ENCODE data around the gene NDNF. TPM values are rescaled to one million over a fixed set of nuclear protein-coding genes. Genes with fewer than 3 reads are reported as not detected.
A peak's percentile ranks its signal among the peaks of the same experiment; 100 is the strongest.

Gene NDNF
- total RNA-seq, 1 donor from 2014 or later, result 0.14 TPM

DNA sequence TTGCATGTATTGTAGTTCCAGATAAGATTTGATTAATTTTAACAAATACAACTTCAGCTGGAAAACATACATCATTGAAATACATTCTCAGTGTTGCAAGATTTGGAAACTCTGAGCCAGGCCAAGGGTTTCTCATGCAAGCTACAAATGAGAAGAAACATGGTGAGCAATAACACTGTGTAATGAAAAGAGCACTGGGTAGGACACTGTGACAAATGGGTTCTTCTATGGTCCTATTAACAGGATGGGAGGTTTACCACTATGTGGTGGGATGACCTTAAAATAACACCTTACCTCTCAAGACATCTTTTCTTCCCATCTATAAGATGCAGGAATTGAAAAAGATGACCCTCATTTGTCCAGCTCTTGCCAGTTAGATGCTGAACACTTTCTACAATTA, 19.6 kb upstream of the NDNF start:
- H3K9me3 Mint-ChIP-seq, result no peaks in the 10 kb centered on the region
- intact Hi-C loops (cut with micrococcal nuclease), result no loop called here
- no peaks in the 10 kb centered on the region for H3K36me3 Mint-ChIP-seq (ENCODE audit: low read depth)
- no peak overlapping the region for H3K4me3 Mint-ChIP-seq
- no peak overlapping the region for H3K27ac Mint-ChIP-seq
- peaks cover 9% of the 10 kb centered on the region for H3K27me3 Mint-ChIP-seq
- no peak for DNase-seq
- no peaks in the 10 kb centered on the region for H3K4me1 Mint-ChIP-seq

DNA sequence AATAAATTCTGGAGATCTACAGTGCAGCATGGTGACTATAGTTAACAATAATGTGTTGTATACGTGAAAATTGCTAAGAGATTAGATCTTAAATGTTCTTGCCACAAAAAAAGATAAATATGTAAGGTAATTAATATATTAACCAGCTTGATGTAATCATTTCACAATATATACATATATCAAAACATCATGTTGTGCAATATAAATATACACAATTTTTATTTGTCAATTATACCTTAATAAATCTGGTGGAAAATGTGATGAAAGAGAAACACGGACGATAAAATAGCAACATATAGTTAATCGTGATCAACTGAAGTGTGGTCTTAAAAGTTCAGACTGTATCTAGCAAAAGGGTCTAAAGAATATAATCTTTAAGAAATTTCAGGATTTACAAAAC, 16.5 kb upstream of the NDNF start:
- DNase-seq, result no peak
- Mint-ChIP-seq H3K27ac (no peak overlapping the region), H3K4me1 (peaks cover 1% of the 10 kb centered on the region), H3K4me3 (no peak overlapping the region), H3K9me3 (no peaks in the 10 kb centered on the region), H3K27me3 (peaks cover 27% of the 10 kb centered on the region), H3K36me3 (ENCODE audit: low read depth) (no peaks in the 10 kb centered on the region)
- intact Hi-C loops (cut with micrococcal nuclease), result no loop called here

DNA sequence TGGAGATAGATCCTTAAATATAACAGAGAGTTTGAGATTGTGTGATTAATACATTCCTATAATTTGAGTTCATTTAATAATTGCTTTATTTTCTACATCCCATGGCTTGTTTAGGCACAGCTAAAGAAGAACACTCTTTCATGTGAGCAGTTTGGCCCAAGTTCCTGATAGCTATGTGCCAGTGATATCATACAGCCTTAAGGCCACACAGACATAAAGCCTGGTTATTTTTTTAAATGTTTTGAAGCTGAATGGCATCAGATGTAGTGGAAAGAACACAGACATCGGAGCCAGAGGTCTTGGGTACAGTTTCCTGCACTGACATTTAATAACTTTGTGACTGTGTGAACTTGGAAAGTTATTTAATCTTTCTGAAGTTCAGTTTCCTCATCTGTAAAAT, 7.0 kb upstream of the NDNF start:
- intact Hi-C loops (cut with micrococcal nuclease), result no loop called here
- no peaks in the 10 kb centered on the region for H3K36me3 Mint-ChIP-seq (ENCODE audit: low read depth)
- H3K27ac Mint-ChIP-seq, result no peak overlapping the region
- no peak overlapping the region for H3K4me3 Mint-ChIP-seq
- peaks cover 54% of the 10 kb centered on the region for H3K27me3 Mint-ChIP-seq
- H3K9me3 Mint-ChIP-seq, result peaks cover 6% of the 10 kb centered on the region
- peaks cover 4% of the 10 kb centered on the region for H3K4me1 Mint-ChIP-seq
- DNase-seq, result no peak

DNA sequence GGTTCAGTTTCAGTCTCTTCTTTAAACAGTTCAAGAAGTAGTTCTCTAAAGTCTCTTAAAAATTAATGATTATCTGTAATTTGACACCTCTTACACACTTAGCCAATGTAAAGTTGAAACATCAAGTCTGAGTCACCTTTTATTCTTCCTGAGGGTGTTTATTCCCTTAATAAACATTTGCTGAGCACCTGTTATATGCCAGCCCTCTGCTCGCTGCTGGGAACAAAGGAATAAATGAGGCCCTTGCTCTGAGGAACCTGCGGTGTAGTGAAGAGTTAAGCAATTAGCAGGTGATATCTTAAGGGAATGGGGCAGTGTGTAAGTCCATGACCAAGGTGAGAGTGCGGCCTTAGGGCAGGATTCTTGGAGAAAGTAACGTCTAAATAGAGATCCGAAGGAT, 5.2 kb upstream of the NDNF start:
- no peak for DNase-seq
- peaks cover 10% of the 10 kb centered on the region for H3K4me1 Mint-ChIP-seq
- H3K9me3 Mint-ChIP-seq, result peaks cover 6% of the 10 kb centered on the region
- H3K4me3 Mint-ChIP-seq, result no peak overlapping the region
- H3K36me3 Mint-ChIP-seq (ENCODE audit: low read depth), result no peaks in the 10 kb centered on the region
- H3K27me3 Mint-ChIP-seq, result peaks cover 57% of the 10 kb centered on the region
- H3K27ac Mint-ChIP-seq, result no peak overlapping the region
- intact Hi-C loops (cut with micrococcal nuclease), result no loop called here

DNA sequence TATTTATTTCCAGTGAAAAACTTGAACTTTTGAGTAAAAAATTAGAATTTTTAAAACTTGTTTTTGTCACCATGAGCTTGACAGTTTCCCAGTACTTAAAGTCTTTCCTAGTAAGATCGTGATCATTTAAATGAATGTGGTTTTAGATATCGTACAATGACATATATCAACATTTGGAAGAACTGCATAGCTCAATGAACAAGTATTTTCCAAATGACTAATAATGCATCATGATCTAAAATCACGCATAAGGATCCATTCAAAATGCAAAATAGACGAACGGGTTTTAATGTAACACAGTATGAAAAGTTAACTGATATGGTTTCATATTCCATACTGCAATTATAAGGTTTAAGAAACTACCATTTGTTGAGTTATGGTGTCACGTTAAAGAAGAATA, 4.1 kb upstream of the NDNF start:
- H3K9me3 Mint-ChIP-seq, result peaks cover 3% of the 10 kb centered on the region
- H3K27ac Mint-ChIP-seq, result no peak overlapping the region
- H3K36me3 Mint-ChIP-seq (ENCODE audit: low read depth), result no peaks in the 10 kb centered on the region
- H3K4me1 Mint-ChIP-seq, result peaks cover 16% of the 10 kb centered on the region
- H3K4me3 Mint-ChIP-seq, result no peak overlapping the region
- intact Hi-C loops (cut with micrococcal nuclease), result no loop called here
- H3K27me3 Mint-ChIP-seq, result peaks cover 55% of the 10 kb centered on the region
- DNase-seq, result no peak

DNA sequence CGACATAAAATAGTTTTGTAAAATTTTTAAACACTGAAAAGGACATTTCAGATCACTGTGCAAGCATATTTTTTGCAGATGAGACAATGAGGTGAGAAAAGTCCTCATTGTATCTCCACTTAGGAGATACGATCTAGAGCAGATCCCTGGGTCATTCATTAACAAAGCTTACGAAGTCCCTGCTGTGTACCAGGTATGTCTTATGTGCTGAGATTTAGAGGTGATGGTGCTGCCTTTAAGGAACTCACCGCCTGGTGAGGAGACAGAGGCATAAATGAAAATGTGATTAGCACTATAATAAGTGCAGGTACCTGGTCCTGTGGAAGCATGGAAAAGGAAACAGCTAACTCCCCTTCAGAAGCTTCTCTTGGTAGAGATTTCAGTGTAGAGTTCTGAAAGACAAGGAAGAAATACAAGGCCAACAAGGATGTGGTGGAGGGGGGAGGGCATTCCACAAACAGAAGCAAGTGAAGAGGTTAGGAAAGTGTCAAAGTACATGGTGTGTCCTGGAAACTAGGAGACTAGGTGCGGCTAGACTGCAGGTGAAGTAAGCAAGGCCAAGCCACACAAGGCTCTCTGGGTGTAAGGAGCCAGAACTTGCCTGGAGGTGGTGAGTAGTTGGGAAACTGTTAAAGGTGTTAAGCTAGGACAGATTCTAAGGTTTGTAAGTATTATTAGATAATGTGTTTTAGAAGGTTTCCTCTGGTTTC, 1.5 kb upstream of the NDNF start:
- Mint-ChIP-seq H3K27me3 (peaks cover 66% of the 10 kb centered on the region), H3K4me1 (peaks cover 29% of the 10 kb centered on the region), H3K4me3 (no peak overlapping the region), H3K36me3 (ENCODE audit: low read depth) (no peaks in the 10 kb centered on the region), H3K9me3 (no peaks in the 10 kb centered on the region), H3K27ac (no peak overlapping the region)
- DNase-seq, result no peak
- intact Hi-C loops (cut with micrococcal nuclease), result loop anchor here (2.0 kb wide), 1 partner anchor 151 kb away; the partner anchor contains the start of gene PRDM5

DNA sequence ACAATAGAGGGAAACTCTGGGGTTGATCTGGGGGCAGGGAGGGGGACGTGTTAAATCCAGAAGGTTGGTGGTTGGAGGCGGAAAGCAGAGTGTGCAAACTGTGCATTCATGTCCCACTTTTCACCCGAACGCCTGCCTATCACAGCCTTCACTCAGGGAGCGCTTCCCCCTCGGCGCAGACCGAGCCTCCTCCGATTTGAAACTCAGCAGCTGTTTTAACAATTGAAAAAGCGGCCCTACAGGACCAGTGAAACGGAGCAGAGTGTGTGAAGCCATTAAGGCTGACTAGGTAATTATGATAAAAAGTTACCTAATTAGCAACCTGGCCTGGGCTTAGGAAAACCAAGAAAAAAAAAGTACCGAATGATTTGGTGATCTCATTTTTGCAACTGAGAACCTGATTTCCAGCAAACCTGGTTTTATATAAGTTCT, 685 bp upstream of the NDNF start:
- H3K4me1 Mint-ChIP-seq, result peaks cover 25% of the 10 kb centered on the region
- no peaks in the 10 kb centered on the region for H3K36me3 Mint-ChIP-seq (ENCODE audit: low read depth)
- no peak overlapping the region for H3K27ac Mint-ChIP-seq
- H3K9me3 Mint-ChIP-seq, result no peaks in the 10 kb centered on the region
- peak overlapping the region; percentile 84 for H3K4me3 Mint-ChIP-seq
- intact Hi-C loops (cut with micrococcal nuclease), result loop anchor here (2.0 kb wide), 1 partner anchor 150 kb away; the partner anchor contains the start of gene PRDM5
- H3K27me3 Mint-ChIP-seq, result peaks cover 70% of the 10 kb centered on the region
- DNase-seq, result no peak

DNA sequence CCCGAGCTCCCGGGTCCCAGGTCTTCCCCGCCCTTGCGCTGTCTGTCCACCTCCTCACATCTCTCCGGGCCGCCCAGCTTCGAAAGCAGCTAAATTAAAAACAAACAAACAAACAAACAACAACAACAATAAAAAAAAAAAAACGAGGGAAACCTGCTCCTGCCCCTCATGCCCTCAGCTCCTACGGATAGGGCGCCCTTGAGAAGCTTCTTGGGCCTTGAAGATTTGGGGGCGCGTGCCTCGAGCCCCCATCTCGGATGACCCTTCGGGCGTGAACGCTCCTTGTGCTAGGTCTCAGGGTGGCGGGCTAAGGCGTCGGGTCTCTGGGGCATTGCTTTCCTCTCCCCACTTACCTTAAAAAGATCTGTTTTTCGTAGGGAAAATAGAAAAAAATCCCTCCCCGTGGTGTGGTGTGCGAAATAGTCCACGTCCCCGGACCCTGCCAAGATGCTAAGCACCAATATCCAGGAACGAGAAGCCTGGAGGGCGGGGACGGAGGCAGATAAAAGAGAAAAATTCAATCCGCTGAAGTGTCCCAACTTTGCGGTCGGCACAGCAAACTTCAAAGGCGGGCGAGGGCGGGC, 603 bp downstream of the NDNF start:
- H3K36me3 Mint-ChIP-seq (ENCODE audit: low read depth), result no peaks in the 10 kb centered on the region
- peaks cover 25% of the 10 kb centered on the region for H3K4me1 Mint-ChIP-seq
- H3K27me3 Mint-ChIP-seq, result peaks cover 67% of the 10 kb centered on the region
- no peak overlapping the region for H3K27ac Mint-ChIP-seq
- DNase-seq, result no peak
- peak overlapping the region; percentile 85 for H3K4me3 Mint-ChIP-seq
- H3K9me3 Mint-ChIP-seq, result no peaks in the 10 kb centered on the region
- intact Hi-C loops (cut with micrococcal nuclease), result loop anchor here (1.0 to 2.0 kb wide), 2 partner anchors 30 to 149 kb away; partner anchors contain the start of gene PRDM5

DNA sequence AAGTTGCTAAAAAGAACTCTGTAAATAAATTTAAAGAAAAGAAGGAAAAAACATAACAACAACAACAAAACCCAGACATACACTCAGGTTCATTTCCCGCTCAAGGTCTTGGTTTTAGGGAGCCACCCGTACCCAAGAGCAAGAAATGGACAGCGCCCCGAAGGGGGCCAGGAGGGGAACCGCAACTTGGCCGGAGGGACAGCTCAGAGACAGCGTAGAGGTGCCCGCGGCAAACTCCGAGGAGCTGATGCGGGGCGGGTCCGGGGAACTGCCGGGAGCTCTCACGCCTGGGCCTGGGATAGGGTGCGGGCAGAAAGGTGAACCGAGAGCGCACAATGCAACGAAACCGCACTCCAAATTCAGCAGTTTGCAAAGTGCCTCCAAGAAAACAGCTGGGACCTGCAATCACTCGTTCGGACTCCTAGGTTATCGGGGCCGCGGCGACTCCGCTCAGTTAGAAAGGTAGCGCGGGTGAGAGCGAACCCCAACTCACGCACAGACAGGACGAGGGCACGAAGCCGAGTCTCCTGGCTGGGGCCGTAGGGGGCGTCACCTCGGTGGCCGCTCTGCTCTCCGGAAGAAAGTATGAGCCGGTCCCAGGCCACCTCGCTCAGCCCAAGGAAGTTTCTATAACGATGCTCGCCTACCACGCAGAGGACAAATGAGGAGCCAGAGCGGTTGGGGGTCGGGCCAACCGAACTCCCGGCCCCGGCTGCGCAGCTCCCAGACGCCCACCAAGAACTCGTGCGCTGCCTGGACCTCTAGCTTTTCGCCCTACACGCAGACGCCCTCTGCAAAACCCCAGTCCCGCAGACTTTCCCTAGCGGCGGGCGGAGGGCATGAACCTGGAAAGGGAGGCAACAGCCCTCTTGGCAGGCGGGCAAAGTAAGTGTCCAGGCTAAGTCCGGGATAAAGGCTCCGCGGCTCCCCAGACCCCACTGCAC, 1.4 kb downstream of the NDNF start:
- H3K9me3 Mint-ChIP-seq, result no peaks in the 10 kb centered on the region
- H3K4me3 Mint-ChIP-seq, result peak overlapping the region; percentile 85
- H3K36me3 Mint-ChIP-seq (ENCODE audit: low read depth), result no peaks in the 10 kb centered on the region
- H3K27ac Mint-ChIP-seq, result no peak overlapping the region
- peaks cover 72% of the 10 kb centered on the region for H3K27me3 Mint-ChIP-seq
- H3K4me1 Mint-ChIP-seq, result peaks cover 25% of the 10 kb centered on the region
- DNase-seq, result peak; percentile 70
- intact Hi-C loops (cut with micrococcal nuclease), result no loop called here

DNA sequence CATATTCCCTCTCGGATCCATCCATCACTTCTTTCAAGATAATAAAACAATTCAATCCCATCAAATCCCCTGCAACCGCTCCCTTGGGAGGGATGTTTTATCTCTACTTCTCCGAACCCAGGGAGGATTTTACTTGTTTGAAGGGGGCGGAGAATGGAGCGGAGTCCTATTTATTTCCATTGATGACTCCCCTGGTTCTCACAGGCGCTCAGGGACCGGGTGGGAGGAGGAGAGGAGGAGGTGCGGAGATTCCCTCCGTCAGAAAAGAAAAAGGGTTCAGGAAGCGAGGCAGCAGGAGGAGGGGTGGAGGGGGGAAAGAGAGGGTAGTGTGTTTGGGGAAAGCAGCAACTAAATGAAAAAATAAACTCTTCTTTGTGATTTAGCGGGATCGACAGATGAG, 2.1 kb downstream of the NDNF start:
- no peaks in the 10 kb centered on the region for H3K9me3 Mint-ChIP-seq
- H3K4me1 Mint-ChIP-seq, result peaks cover 25% of the 10 kb centered on the region
- H3K27ac Mint-ChIP-seq, result no peak overlapping the region
- H3K4me3 Mint-ChIP-seq, result peak overlapping the region; percentile 85
- peaks cover 74% of the 10 kb centered on the region for H3K27me3 Mint-ChIP-seq
- H3K36me3 Mint-ChIP-seq (ENCODE audit: low read depth), result no peaks in the 10 kb centered on the region
- intact Hi-C loops (cut with micrococcal nuclease), result no loop called here
- DNase-seq, result no peak

DNA sequence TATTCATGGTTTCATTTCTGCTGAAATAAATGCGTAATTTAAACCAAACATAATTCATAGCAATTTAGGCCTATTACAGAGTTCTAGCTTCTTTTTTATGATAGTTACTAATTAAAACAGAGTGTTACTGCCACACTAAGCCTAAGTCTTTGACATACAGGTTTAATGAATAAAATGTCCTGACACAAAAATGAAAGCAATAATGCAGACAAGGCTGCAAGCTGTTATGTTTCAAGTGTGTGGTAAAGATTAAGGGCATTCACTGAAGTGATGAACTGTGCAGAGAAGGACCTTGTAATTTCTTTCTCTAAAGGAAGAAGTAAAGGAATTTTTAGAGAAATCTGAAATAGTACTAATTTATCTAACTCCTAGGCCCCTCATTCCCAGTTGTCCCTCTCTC, 2.9 kb downstream of the NDNF start:
- H3K27me3 Mint-ChIP-seq, result peaks cover 79% of the 10 kb centered on the region
- H3K27ac Mint-ChIP-seq, result no peak overlapping the region
- H3K36me3 Mint-ChIP-seq (ENCODE audit: low read depth), result no peaks in the 10 kb centered on the region
- peaks cover 25% of the 10 kb centered on the region for H3K4me1 Mint-ChIP-seq
- DNase-seq, result no peak
- H3K9me3 Mint-ChIP-seq, result no peaks in the 10 kb centered on the region
- intact Hi-C loops (cut with micrococcal nuclease), result no loop called here
- no peak overlapping the region for H3K4me3 Mint-ChIP-seq

DNA sequence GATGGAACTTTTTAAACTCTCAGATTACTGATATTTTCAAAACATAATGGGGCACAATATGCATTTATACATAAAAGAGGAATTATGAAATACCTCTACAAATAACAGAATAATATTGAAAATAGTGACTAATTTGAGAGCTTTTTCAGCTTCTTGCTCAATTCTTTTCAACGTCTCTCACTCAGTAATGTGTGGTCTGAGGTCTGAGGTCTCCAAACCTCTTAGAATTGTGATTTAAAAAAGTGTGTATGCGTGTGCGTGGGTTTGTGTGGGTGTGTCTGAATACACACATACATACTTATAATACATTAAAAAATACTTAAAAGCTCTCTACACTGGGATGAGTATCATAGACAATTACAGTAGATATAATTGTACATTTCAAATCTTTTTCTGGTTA, 7.9 kb downstream of the NDNF start:
- no peaks in the 10 kb centered on the region for H3K4me1 Mint-ChIP-seq
- DNase-seq, result no peak
- no peaks in the 10 kb centered on the region for H3K9me3 Mint-ChIP-seq
- H3K27ac Mint-ChIP-seq, result no peak overlapping the region
- intact Hi-C loops (cut with micrococcal nuclease), result no loop called here
- peaks cover 73% of the 10 kb centered on the region for H3K27me3 Mint-ChIP-seq
- H3K36me3 Mint-ChIP-seq (ENCODE audit: low read depth), result no peaks in the 10 kb centered on the region
- no peak overlapping the region for H3K4me3 Mint-ChIP-seq

DNA sequence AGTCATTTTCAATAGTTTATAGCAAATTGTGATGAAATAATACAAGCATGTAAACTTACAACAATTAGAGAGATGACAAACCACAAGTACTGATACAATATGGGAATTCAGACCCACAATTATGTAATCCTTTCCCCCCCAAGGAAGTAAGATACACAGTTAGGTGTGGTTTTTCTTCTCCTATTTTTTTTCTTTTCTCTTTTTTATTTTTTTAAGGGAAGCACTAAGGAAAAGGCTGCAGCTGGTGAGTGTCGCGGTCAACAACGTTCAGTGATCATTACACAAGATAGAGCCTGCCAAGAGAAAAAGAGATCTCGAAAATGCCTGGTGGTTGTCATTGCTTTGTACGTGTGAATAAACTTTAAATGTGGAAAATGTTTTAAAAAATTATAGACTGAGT, 9.8 kb downstream of the NDNF start:
- H3K4me3 Mint-ChIP-seq, result no peak overlapping the region
- no peaks in the 10 kb centered on the region for H3K9me3 Mint-ChIP-seq
- intact Hi-C loops (cut with micrococcal nuclease), result no loop called here
- H3K36me3 Mint-ChIP-seq (ENCODE audit: low read depth), result no peaks in the 10 kb centered on the region
- H3K27ac Mint-ChIP-seq, result no peak overlapping the region
- peaks cover 63% of the 10 kb centered on the region for H3K27me3 Mint-ChIP-seq
- DNase-seq, result no peak
- H3K4me1 Mint-ChIP-seq, result no peaks in the 10 kb centered on the region

DNA sequence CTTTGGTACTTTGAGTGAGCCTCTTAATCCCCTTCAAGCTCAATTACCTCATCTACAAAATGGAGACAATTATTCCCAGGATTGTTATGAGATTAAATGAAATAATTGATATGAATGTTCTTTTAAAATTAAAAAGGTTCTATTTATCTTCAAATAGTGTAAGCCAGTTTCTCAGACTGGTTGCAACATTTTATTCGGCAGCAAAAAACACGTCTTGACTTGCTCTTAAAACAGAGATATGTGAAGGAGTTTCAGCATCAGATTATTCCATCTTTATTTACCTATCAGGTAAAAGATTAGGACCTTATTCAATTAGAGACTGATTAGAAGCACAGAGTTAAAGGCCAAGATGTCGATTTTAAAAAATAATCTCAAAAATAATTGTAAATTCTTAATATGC, 10.5 kb downstream of the NDNF start:
- H3K9me3 Mint-ChIP-seq, result no peaks in the 10 kb centered on the region

More for the DNA sequence above, 10.5 kb downstream of the NDNF start:
- peaks cover 70% of the 10 kb centered on the region for H3K27me3 Mint-ChIP-seq
- H3K27ac Mint-ChIP-seq, result no peak overlapping the region
- intact Hi-C loops (cut with micrococcal nuclease), result no loop called here
- H3K4me1 Mint-ChIP-seq, result no peaks in the 10 kb centered on the region
- no peaks in the 10 kb centered on the region for H3K36me3 Mint-ChIP-seq (ENCODE audit: low read depth)
- DNase-seq, result no peak
- H3K4me3 Mint-ChIP-seq, result no peak overlapping the region
